Left lung (tissue), 10 donors: ENCODE results near the gene TTYH2. TPM values are rescaled to one million over a fixed set of nuclear protein-coding genes. Genes with fewer than 3 reads are reported as not detected.

Experiments
- ATAC-seq: fragments of 200-7000 bp; cut with Tn5 transposase; one replicate; pipeline ENCODE4 v1.9.1; 2020; ENCODE audit warnings: moderate library complexity
- DNase-seq, 4 donors: peaks; one replicate each; pipeline ENCODE4 v3.0.0-alpha.2; 2013 to 2020
- H3K27ac ChIP-seq, 2 donors: fragments of 200-600 bp; sonication (generic) in 1 of 2; one replicate each; pipeline versions ENCODE4 v1.5.0 to v1.8.0; 2020 to 2021
- H3K27me3 ChIP-seq, 2 donors: fragments of 200-600 bp; sonication (generic) in 1 of 2; one replicate each; pipeline versions ENCODE4 v1.5.0 to v1.8.0; 2020 to 2021
- H3K36me3 ChIP-seq, 2 donors: fragments of 200-600 bp; sonication (generic) in 1 of 2; one replicate each; pipeline versions ENCODE4 v1.5.0 to v1.8.0; 2020 to 2021
- H3K4me1 ChIP-seq, 2 donors: fragments of 200-600 bp; one replicate each; pipeline ENCODE4 v1.8.0; 2021
- H3K4me3 ChIP-seq, 2 donors: fragments of 200-600 bp; sonication (generic) in 1 of 2; one replicate each; pipeline versions ENCODE4 v1.5.0 to v1.8.0; 2020 to 2021; ENCODE audit warnings: mild to moderate bottlenecking in 1 of 2
- H3K9me3 ChIP-seq, 2 donors: fragments of 200-600 bp; sonication (generic) in 1 of 2; one replicate each; pipeline versions ENCODE4 v1.5.0 to v1.8.0; 2020 to 2021
- CTCF ChIP-seq, 2 donors: fragments of 200-600 bp; sonication (generic) in 1 of 2; IDR thresholded peaks; one replicate each; pipeline versions ENCODE4 v1.5.0 to v1.8.0; 2021; ENCODE audit warnings: antibody characterized with exemption in 2 of 2
- intact Hi-C, 2 donors: fragments of 100-400 bp; cut with DNase I; formaldehyde crosslinking; loops; one replicate each; pipeline versions ENCODE4 v1.11.2 to v1.14.2; 2022
- polyA plus RNA-seq, 6 donors: library from polyadenylated mRNA; unstranded; fragments of 120-200 nt; gene quantifications; one replicate each; pipeline ENCODE4 v1.2.1, GENCODE V29; 2013; ENCODE audit not compliant: insufficient read length in 6 of 6
- total RNA-seq, 2 donors: library from RNA; stranded (reverse); fragmentation: NEBNext Ultra II Directional; extraction: Animal tissue kit (Norgen Biotek cat#: 25700); gene quantifications; one replicate each; pipeline ENCODE4 v1.2.1, GENCODE V29; 2021
- donor health status: DM: no; HTN: yes; CAD: no.
- donor health status: DM: no; HTN: no; CAD: no.

Gene TTYH2
- total and polyA plus RNA-seq, 8 donors, result 6.9 to 22.1 (median 16.5) TPM

- Histone ChIP-seq H3K4me3 (no peak overlapping the region), H3K27me3 (peaks cover 0 to under 1% of the 10 kb centered on the region in 2 donors), H3K4me1 (no peaks in the 10 kb centered on the region), H3K27ac (no peak overlapping the region), H3K9me3 (no peaks in the 10 kb centered on the region), H3K36me3 (no peaks in the 10 kb centered on the region)
- intact Hi-C loops, result no loop called here
- ATAC-seq, result no peak
- DNase-seq, result peak in 1 of 4 donors; percentile 10
- no peak for TF ChIP-seq CTCF (IDR thresholded peaks at IDR 0.05)
These were observed 77.0 kb downstream of the TTYH2 start for GRCh38 chr17:74290340-74290739.

GRCh38 chr17:74292495-74292894, 79.1 kb downstream of the TTYH2 start:
- no peak for TF ChIP-seq CTCF (IDR thresholded peaks at IDR 0.05)
- H3K27me3 ChIP-seq, result peaks cover 0 to 2% of the 10 kb centered on the region in 2 donors
- no peak overlapping the region for H3K27ac ChIP-seq
- no peaks in the 10 kb centered on the region for H3K4me1 ChIP-seq
- no peaks in the 10 kb centered on the region for H3K36me3 ChIP-seq
- no peak overlapping the region for H3K4me3 ChIP-seq
- intact Hi-C loops, result no loop called here
- DNase-seq (peak in 1 of 4 donors; percentile 15), ATAC-seq (no peak)
- no peaks in the 10 kb centered on the region for H3K9me3 ChIP-seq

GRCh38 chr17:74295625-74296547, 82.5 kb downstream of the TTYH2 start:
- no peaks in the 10 kb centered on the region for H3K9me3 ChIP-seq
- DNase-seq (no peak), ATAC-seq (peak; percentile 84)
- intact Hi-C loops, result loop anchor here in 1 of 2 donors (5.0 kb wide), 1 partner anchor 84 kb away; the partner anchor contains the start of gene TTYH2
- no peak overlapping the region for H3K4me3 ChIP-seq
- H3K36me3 ChIP-seq, result no peaks in the 10 kb centered on the region
- H3K27ac ChIP-seq, result no peak overlapping the region
- TF ChIP-seq CTCF (IDR thresholded peaks at IDR 0.05), result no peak
- H3K27me3 ChIP-seq, result peaks cover 0 to 23% of the 10 kb centered on the region in 2 donors
- no peaks in the 10 kb centered on the region for H3K4me1 ChIP-seq

- H3K4me3 ChIP-seq, result no peak overlapping the region
- H3K36me3 ChIP-seq, result no peaks in the 10 kb centered on the region
- intact Hi-C loops, result loop anchor here in 1 of 2 donors (5.0 kb wide), 1 partner anchor 84 kb away; the partner anchor contains the start of gene TTYH2
- no peaks in the 10 kb centered on the region for H3K4me1 ChIP-seq
- peaks cover 0 to 23% of the 10 kb centered on the region in 2 donors for H3K27me3 ChIP-seq
- peak; percentile 32 to 34 for TF ChIP-seq CTCF (IDR thresholded peaks at IDR 0.05)
- DNase-seq (peak in 3 of 4 donors; percentile 54 to 57 (median 57)), ATAC-seq (peak; percentile 86)
- H3K9me3 ChIP-seq, result no peaks in the 10 kb centered on the region
- no peak overlapping the region for H3K27ac ChIP-seq
These were observed 83.2 kb downstream of the TTYH2 start for GRCh38 chr17:74296548-74296936.

- intact Hi-C loops, result loop anchor here in 1 of 2 donors (5.0 kb wide), 1 partner anchor 86 kb away; the partner anchor contains the start of gene TTYH2
These were observed 84.6 kb downstream of the TTYH2 start for GRCh38 chr17:74297941-74298340.

More at GRCh38 chr17:74297941-74298340, 84.6 kb downstream of the TTYH2 start:
- Histone ChIP-seq H3K27me3 (peaks cover 0 to 23% of the 10 kb centered on the region in 2 donors), H3K4me1 (no peaks in the 10 kb centered on the region), H3K9me3 (no peaks in the 10 kb centered on the region), H3K4me3 (no peak overlapping the region), H3K36me3 (no peaks in the 10 kb centered on the region), H3K27ac (no peak overlapping the region)
- DNase-seq (peak in 1 of 4 donors; percentile 22), ATAC-seq (no peak)
- no peak for TF ChIP-seq CTCF (IDR thresholded peaks at IDR 0.05)
